Kidney (tissue), 14 donors: ENCODE results near the gene GNG11. TPM values are rescaled to one million over a fixed set of nuclear protein-coding genes. Genes with fewer than 3 reads are reported as not detected.
"Not testable (repeated sequence)": the region's sequence is repeated elsewhere in the genome, so short reads cannot be mapped to it uniquely, and the experiment has no call there.

Source experiments
- DNase-seq, 5 donors: peaks; one replicate each; pipeline ENCODE4 v3.0.0-alpha.2; 2013 to 2020
- FAIRE-seq: peaks from 2 replicates; lab custom pipeline; 2012; peaks lifted over from hg19 to GRCh38; lab: Jason Lieb, UNC
- H3K27ac ChIP-seq, 2 donors: one replicate each; pipeline ENCODE4 v1.7.0; 2013; ENCODE audit warnings: low read depth in 2 of 2, low read length in 2 of 2, inconsistent platforms in 1 of 2
- H3K27me3 ChIP-seq: one replicate; pipeline ENCODE4 v1.7.1; 2013; ENCODE audit warnings: low read length, inconsistent platforms; ENCODE audit not compliant: control insufficient read depth, insufficient read depth
- H3K36me3 ChIP-seq, 3 donors: one replicate each; pipeline versions ENCODE4 v1.7.0 to v1.7.1; 2013; ENCODE audit warnings: low read length in 3 of 3, control low read depth in 1 of 3, inconsistent platforms in 1 of 3; ENCODE audit not compliant: insufficient read depth in 3 of 3, control insufficient read depth in 2 of 3
- H3K4me1 ChIP-seq, 3 donors: one replicate each; pipeline versions ENCODE4 v1.7.0 to v1.7.1; 2013; ENCODE audit warnings: low read length in 3 of 3, inconsistent platforms in 1 of 3, low read depth in 1 of 3; ENCODE audit not compliant: control insufficient read depth in 2 of 3, insufficient read depth in 2 of 3
- H3K4me3 ChIP-seq, 3 donors: one replicate each; pipeline versions ENCODE4 v1.7.0 to v1.8.1; 2013; ENCODE audit warnings: low read length in 3 of 3, control low read depth in 1 of 3, inconsistent platforms in 1 of 3
- H3K9ac ChIP-seq, 3 donors: one replicate each; pipeline versions ENCODE4 v1.7.0 to v1.7.1; 2013; ENCODE audit warnings: low read length in 3 of 3, control low read depth in 1 of 3, inconsistent platforms in 1 of 3
- H3K9me3 ChIP-seq, 3 donors: one replicate each; pipeline versions ENCODE4 v1.7.0 to v1.7.1; 2013; ENCODE audit warnings: low read length in 3 of 3, control low read depth in 1 of 3, inconsistent platforms in 1 of 3; ENCODE audit not compliant: control insufficient read depth in 2 of 3, insufficient read depth in 1 of 3
- intact Hi-C: fragments of 100-400 bp; cut with DNase I; formaldehyde crosslinking; loops from one replicate; pipeline ENCODE4 v1.11.1; 2022
- polyA plus RNA-seq: library from polyadenylated mRNA; stranded (reverse); fragments of 350-450 nt; fragmentation: Illumina TruSeq; extraction: RNeasy Lipid Tissue Mini Kit (QIAGEN cat#74804); gene quantifications from one replicate; pipeline ENCODE4 v1.2.3, GENCODE V29; 2014; ENCODE audit warnings: low read depth, low replicate concordance; ENCODE audit not compliant: insufficient read depth
- total RNA-seq: library from RNA; stranded (reverse); fragmentation: NEBNext Ultra II Directional; extraction: Animal tissue kit (Norgen Biotek cat#: 25700); gene quantifications from one replicate; pipeline ENCODE4 v1.2.1, GENCODE V29; 2021
- TF ChIP-seq, protein P1 (sequence below): IDR thresholded peaks from 3 replicates; pipeline ENCODE4 v1.5.1; 2012; ENCODE audit warnings: mild to moderate bottlenecking, moderate library complexity, borderline replicate concordance; ENCODE audit not compliant: insufficient read depth; ENCODE audit errors: extremely low read depth
- donor health status: control.
- donor health status: control.
- donor health status: control.
- donor health status: control.
- donor health status: control.
- donor health status: DM: yes; HTN: yes; CAD: no.
- donor health status: Normal renal cell carcinoma (clear cell type).

The GNG11 gene
- total and polyA plus RNA-seq, 2 donors from 2014 or later = 23.1 to 45.0 TPM

DNA sequence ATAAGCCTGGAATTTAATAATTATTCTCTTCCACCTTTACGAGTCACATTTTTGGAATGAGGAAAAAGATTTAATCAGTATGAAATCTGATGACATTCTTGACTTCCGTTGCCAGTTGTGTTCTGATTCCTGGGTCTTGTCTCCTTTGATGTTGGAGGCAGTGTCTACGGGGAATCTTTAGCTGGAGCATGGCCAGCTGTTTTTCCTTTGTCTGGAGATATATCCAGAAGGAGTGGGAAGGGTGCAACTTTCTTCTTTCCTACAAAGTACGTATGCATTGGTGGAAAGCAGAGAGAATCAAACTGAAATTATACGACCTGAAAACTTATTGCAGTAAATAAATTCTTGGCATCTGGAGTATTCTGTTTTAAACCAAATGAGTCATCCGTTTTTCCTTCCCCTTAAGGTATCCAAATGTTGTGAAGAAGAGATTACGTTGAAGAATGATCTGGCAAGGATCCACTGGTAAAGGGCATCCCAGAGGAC lies 6.9 kb upstream of the GNG11 start:
- intact Hi-C loops = no loop called here
- no peak for FAIRE-seq
- Histone ChIP-seq H3K36me3 (no peaks in the 10 kb centered on the region), H3K9ac (no peak overlapping the region), H3K9me3 (no peaks in the 10 kb centered on the region), H3K4me1 (no peaks in the 10 kb centered on the region), H3K4me3 (no peak overlapping the region), H3K27me3 (no peaks in the 10 kb centered on the region), H3K27ac (peak overlapping the region; percentile 47 to 69)
- TF ChIP-seq, protein P1, sequence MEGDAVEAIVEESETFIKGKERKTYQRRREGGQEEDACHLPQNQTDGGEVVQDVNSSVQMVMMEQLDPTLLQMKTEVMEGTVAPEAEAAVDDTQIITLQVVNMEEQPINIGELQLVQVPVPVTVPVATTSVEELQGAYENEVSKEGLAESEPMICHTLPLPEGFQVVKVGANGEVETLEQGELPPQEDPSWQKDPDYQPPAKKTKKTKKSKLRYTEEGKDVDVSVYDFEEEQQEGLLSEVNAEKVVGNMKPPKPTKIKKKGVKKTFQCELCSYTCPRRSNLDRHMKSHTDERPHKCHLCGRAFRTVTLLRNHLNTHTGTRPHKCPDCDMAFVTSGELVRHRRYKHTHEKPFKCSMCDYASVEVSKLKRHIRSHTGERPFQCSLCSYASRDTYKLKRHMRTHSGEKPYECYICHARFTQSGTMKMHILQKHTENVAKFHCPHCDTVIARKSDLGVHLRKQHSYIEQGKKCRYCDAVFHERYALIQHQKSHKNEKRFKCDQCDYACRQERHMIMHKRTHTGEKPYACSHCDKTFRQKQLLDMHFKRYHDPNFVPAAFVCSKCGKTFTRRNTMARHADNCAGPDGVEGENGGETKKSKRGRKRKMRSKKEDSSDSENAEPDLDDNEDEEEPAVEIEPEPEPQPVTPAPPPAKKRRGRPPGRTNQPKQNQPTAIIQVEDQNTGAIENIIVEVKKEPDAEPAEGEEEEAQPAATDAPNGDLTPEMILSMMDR = no peak
- no peak for DNase-seq

DNA sequence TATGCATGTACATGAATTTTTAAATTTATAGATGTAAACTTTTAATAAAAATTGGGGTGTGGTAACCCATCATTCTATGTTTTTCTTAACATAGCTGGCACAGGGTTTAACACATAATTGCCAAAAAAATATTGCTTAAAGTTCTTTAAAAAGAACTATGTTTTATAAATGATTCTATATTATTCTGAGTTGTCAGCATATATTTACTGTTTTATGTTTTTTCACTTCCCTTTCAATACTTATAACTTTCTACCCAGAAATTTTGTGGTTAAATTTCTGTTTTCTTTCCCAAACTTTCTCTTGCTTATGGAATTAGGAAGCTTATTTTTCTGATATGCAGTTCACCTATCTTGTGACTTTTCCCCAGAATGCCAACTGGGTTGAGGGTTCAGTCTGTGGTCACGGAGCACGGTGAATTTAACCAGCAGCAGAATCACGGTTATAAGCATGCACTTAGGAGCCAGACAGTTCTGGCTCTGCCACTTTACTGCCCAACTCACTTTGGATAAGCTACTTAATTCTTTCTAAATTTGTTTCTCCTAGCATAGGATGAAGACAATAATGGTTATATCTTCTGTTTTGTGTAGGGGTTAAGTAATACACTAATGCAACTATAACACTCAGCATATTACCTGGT lies 6.2 kb upstream of the GNG11 start:
- DNase-seq, H3K27me3 ChIP-seq, H3K4me1 ChIP-seq, H3K9me3 ChIP-seq, H3K4me3 ChIP-seq, H3K9ac ChIP-seq, H3K27ac ChIP-seq, H3K36me3 ChIP-seq, intact Hi-C loops: not testable (repeated sequence)
- FAIRE-seq = peak; percentile 59

DNA sequence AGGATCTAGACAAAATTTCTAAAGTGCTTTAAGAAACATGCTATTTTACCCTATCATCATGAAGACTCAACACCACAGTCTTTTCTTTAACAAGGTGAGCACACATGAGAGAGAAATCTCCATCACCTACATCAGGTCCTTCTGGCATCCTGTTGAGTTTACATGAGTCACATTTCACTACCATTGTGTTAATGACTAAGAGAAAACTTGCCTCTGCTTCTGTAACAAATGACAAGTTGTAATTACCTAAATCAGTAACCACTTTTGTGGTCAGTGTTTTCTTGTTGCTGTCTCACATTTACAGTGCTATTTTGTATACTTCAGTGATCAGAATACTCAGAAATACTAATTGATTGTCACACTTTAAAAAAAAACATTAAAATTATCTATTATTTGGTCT lies 5.6 kb upstream of the GNG11 start:
- DNase-seq, H3K9ac ChIP-seq, H3K9me3 ChIP-seq, H3K27ac ChIP-seq, H3K36me3 ChIP-seq, intact Hi-C loops, H3K4me1 ChIP-seq, H3K4me3 ChIP-seq, H3K27me3 ChIP-seq: not testable (repeated sequence)
- FAIRE-seq = peak; percentile 15

DNA sequence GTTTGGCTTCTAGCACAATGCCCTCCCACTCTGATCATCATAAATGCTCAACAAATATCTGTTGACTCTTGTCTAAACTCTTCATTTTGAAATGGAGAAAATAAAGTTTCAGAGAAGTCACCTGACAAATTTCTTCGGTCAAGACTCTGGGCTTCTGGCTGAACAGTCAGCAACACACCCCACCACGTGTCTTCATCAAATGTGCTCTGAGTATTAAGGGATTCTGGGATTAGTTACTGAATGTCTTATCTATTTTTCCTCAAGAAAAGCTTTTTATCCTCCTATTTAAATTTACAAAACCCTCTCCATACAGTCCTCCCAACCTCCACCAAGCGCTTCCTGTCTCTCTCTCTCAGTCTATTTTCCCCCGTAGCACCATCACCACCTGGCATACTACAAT lies 5.2 kb upstream of the GNG11 start:
- H3K9me3 ChIP-seq, FAIRE-seq, H3K4me1 ChIP-seq, H3K27ac ChIP-seq, H3K36me3 ChIP-seq, H3K4me3 ChIP-seq, intact Hi-C loops, H3K9ac ChIP-seq, H3K27me3 ChIP-seq, DNase-seq: not testable (repeated sequence)

DNA sequence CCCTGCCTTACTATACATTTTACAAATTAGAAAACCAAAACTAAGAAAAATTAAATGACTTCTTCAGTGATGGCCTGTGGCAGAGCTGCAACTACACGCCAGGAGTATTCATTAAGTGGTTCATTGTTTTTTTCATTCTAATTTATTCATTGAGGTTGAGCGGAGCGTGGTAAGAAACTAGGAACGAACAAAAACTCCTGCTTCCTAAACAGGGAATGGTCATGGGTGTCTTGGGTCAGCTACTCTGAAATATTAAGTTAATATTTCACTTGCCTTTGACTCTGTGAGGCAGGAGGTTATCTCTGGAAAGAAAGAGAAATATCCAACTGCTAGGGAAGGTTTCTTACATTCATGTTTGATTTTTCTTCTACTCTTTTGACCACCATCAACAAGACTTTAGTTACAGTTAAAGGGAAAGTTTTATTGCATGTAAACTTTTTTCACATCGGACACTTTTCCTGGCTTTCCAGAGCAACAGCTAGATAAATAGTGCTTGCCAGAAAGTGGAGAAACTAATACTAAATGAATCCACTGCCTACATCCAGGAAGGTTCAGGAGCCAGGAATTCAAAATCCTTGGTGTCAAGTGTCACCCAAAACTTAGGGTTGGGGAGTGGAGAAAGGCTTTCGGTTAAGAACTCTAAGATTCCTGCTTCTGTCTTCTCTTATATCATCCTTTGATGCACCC lies 896 bp upstream of the GNG11 start:
- H3K27ac ChIP-seq = peak overlapping the region; percentile 65 to 89
- peak overlapping the region in 2 of 3 donors; percentile 83 to 87 for H3K4me3 ChIP-seq
- peak in 2 of 5 donors; percentile 70 to 74 for DNase-seq
- H3K9me3 ChIP-seq = no peaks in the 10 kb centered on the region
- intact Hi-C loops = loop anchor here (10.0 kb wide), 1 partner anchor 74 kb away; no protein-coding TSS in a partner anchor
- no peaks in the 10 kb centered on the region for H3K27me3 ChIP-seq
- peaks cover 0 to 10% (median 0%) of the 10 kb centered on the region in 3 donors for H3K4me1 ChIP-seq
- no peaks in the 10 kb centered on the region for H3K36me3 ChIP-seq
- FAIRE-seq = peak; percentile 35
- TF ChIP-seq, protein P1 = no peak
- peak overlapping the region in 2 of 3 donors; percentile 17 to 77 for H3K9ac ChIP-seq
